ENCODE data around the gene EMILIN3.

Gene EMILIN3

DNA sequence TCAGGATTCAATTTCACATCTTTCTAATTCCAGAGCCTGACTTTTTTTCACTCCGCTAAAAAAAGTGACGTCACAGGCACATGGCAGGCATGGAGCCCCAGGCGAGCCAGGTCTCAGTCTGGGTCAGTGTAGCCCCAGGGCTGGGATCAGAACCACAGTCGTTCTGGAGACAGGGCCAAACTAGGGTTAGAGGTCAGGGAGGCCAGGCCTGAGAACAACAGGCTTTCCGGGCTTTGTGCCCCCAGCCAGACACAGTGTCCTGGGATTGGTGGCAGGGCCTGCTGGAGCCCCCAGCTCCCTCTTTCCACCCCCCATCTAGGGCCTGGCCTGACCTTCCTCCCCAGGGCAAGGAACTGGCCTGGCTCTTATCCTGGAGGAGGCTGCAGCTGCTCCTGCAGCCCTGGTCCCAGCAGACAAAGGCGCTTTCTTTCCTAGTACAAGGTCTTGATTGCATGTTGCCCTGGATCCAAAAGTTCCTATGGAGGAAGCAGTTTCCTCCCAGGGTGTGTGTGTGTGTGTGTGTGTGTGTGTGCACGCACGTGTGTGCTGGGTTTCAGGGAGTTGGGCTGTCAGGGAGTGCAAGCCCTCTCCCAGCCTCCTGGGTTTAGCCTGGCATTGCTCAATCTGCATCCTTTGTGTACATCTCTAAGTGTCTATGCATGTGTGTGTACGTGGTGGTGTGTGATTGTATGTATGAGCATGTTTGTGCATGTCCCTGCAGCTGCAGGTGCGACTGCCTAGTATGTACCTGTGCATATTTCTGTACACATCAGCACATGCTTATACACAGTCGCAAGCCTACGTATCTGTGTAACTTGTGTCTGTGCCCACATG is 26.5 kb upstream of the EMILIN3 start:
- no peak for DNase-seq (ENCODE audit: low read depth in 3 of 3, low spot score in 1 of 3)

DNA sequence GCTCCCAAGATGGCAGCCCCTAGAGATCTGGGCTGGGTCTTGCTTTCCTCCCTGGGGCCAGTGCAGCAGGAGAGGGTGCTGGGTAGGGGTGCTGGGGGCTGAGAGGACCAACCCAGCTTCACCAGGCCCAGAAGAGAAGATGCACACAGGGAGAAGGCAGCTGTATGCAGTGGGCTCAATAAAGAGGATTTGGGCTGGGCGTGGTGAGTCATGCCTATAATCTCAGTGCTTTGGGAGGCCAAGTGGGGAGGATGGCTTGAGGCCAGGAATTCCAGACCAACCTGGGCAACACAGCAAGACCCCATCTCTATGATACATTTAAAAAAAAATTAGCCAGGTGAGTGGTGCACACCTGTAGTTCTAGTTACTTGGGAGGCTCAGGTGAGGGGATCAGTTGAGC is 25.7 kb upstream of the EMILIN3 start:
- DNase-seq (ENCODE audit: low read depth in 3 of 3, low spot score in 1 of 3), result no peak

DNA sequence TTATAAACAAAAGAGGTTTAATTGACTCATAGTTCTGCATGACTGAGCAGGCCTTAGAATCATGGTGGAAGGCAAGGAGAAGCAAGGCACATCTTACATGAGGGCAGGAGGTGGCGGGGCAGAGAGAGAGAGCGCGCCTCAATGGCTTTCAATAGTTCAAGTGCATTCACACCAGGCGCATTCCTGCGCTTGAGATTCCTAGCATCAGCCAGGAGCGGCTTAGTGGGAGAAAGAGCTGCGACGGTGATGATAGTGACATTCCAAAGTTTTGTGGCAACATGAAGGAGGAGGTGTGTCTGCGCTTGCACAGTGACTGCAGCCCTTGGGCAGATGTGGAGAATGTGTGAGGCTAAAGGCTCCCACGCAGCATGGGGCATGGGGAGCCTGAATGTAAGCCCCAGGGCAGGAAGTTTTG is 25.0 kb upstream of the EMILIN3 start:
- no peak for DNase-seq (ENCODE audit: low read depth in 3 of 3, low spot score in 1 of 3)

DNA sequence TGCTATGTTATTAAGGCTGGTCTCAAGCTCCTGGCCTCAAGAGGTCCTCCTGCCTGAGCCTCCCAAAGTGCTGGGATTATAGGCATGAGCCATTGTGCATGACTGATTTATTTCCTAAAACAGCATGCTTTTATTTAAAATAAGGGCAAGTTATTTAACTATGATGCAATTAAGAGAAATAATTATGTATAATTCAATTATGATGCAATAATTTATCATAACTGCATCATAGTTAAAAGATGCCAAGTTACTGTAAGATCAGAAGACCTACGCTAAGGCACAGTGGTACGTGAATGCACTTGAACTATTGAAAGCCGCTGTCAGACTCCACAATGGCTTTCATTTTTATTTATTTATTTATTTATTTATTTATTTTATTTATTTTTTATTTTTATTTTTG is 24.3 kb upstream of the EMILIN3 start:
- DNase-seq (ENCODE audit: low read depth in 3 of 3, low spot score in 1 of 3), result no peak

DNA sequence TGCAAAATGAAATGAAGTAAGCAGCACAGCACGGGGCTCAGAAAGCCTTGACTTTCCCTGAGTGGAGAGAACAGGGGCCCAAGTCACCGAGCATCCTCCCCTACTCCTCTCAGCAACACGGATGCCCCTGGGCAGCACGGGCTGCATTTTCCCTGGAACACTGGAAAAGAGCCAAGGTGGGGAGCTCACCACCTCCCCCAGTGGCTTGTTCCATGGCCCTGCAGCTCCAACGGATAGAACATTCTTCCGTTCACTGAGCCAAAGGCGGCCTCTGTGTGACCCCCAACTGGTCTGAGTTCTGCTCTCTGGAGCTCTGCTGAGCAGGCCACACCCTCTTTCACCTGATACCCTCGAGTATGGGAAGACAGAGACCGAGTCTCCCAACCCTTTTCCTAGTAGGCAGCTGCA is 20.8 kb upstream of the EMILIN3 start:
- DNase-seq (ENCODE audit: low read depth in 3 of 3, low spot score in 1 of 3), result no peak

DNA sequence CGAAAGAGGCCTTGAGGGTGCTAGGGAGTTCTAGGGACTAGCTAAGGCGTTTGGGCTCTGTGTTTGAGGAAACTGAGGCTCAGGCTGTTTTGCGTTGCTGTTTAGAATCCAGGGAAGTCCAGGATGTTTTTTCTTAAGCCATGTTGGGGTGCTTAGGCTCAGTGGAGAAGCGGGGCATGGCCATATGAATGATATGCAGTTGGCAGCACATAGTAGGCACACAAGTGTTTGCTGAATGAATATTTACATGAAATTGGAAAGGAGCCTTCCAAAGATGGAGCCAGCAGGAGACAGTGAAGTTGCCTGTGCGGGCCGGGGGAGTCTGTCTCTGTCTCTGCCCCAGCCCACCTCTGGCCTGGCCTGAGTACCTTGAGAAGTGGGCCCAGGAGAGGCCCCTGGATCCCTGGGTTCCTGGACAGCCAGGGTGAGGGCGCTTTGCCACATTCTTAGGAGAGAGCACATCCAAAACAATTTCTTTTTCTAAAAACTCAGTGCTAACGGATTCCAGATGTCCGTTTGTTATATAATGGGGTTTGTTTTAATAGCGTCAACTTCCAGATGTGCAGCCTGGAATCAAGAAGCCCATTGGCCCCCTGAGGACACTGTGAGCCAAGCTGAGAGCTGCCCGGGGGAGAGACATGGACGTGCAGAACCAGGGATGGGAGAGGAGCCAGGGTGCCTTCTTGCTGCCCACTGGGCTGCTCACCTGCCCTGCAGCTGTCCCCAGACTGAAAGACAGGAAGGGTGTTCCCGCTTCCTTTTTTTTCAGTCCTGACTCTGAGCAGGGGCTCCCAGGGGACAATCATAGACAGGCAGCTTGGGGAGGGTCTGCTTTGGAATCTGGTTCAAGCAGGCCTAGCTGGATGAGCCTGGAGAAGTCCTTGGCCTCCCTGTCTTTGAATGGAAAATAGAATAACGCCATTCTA is 20.1 kb upstream of the EMILIN3 start:
- DNase-seq (ENCODE audit: low read depth in 3 of 3, low spot score in 1 of 3), result no peak

DNA sequence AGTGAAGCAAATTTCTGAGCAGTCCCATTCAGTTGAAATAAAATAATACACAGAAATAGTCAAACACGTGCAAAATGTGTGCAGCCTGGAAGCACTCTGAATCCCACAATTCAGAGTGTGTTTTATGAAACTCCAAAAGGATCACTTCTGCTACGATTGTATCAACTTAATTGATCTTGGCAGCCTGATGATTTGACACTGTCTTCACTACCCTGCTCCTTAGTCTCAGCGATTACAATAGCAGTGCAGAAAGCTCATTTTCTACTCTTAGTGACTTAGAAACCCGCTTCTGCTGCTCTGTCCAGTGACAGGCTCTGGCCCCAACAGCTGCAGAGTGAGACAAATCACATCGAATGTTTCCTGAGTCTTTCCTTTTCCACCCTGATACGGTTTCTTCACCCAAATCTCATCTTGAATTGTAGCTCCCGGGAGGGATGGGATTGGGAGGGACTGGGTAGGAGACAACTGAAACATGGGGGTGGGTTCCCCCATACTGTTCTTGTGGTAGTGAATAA is 16.2 kb upstream of the EMILIN3 start:
- no peak for DNase-seq (ENCODE audit: low read depth in 3 of 3, low spot score in 1 of 3)

DNA sequence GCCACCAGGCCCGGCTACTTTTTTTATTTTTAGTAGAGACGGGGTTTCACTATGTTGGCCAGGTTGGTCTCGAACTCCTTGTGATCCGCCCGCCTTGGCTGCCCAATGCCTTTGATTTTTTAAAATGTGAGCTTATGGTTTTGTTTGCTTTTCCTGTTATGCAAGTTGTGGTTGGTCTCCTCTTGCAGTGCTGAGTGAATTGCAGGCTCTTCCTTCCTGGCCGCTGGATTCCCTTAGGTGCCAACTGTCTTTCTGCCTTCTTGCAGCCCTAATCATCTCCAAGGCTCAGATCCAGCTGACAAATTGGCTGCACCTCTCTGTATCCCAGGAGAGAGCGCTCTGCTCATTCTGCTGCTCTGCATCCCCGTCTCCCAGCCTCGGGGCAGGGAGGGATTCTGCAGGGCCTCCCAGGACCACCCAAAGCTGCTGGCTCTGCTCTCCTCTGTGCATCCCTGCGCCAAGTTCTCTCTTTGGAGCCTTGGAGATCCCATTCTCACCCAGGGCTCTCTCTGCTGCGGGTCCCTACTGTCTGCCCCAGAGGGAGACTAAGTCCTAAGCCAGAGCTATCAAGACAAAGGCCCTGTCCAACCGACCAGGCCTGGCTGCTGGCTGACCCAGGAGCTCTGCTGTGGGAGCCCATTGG is 14.1 kb upstream of the EMILIN3 start:
- DNase-seq (ENCODE audit: low read depth in 3 of 3, low spot score in 1 of 3), result no peak

DNA sequence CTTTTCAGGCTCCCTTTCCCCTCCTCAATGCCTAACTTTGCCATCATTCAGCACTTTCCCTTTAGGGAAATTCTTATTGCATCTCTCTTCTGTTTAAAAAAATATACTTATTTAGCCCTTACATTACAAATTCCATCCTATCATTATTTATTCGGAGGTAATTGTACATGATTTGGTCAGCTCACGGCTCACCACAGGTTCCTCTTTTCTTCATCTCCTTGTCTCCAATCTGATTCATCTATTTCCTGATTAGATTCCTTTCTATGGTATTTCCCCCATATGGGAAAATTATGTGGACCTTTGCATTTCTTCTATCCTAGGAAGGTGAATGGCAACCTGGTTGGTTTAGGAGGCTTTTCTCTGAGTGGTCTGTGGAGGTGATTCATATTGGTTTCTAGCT is 12.9 kb upstream of the EMILIN3 start:
- no peak for DNase-seq (ENCODE audit: low read depth in 3 of 3, low spot score in 1 of 3)

DNA sequence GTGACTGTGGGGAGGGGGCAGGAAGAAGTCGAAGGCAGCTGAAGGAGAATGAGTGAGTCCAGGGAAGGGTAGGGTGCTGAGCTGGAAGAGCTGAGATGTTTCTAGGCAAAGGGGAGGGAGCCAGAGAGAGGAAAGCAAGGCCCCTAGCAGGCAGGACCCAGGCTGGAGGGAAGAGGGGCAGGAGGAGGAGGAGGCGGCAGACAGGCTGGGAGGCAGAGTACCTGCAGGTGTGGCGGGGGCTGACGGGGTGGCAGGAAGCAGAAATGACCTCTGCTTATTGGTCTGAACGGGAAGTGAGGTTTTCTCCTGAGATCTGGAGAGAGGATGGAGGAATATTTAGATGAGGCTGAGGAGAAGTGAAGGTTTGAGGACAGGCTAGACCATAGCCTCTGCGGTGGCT is 10.7 kb upstream of the EMILIN3 start:
- no peak for DNase-seq (ENCODE audit: low read depth in 3 of 3, low spot score in 1 of 3)

DNA sequence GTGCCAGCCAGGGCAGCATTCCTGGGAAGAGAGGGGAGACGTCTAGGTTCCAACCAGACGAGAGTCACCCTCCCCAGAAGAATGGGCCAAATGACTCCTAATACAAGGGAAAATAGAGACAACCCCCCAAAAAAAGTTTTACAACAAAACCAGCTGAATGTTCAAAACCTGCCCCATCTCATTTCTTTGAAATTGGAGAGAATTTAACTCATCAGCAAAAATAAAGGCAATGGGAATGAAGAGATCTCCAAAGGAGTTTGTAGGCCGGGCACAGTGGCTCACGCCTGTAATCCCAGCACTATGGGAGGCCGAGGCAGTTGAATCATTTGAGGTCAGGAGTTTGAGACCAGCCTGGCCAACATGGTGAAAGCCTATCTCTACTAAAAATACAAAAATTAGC is 9.7 kb upstream of the EMILIN3 start:
- no peak for DNase-seq (ENCODE audit: low read depth in 3 of 3, low spot score in 1 of 3)

DNA sequence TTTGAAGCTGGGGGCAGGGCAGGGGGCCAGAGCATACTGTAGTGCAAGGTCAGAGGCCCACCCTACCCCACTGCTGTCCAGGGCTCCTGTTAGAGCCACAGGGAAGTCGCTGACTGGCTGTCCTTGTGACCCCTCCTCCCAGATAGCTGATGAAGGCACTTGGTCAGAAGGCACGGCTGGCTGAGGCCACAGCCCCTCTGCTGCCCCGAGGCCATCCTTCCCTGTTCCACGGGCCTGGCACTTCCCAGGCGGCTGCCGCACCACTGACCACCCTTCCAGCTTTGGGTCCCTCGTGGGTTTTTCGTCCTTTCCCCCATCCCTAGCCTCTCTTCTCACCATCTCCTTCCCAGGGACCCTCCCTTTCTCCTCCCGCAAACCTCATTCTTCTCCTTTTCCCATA is 9.2 kb upstream of the EMILIN3 start:
- no peak for DNase-seq (ENCODE audit: low read depth in 3 of 3, low spot score in 1 of 3)

DNA sequence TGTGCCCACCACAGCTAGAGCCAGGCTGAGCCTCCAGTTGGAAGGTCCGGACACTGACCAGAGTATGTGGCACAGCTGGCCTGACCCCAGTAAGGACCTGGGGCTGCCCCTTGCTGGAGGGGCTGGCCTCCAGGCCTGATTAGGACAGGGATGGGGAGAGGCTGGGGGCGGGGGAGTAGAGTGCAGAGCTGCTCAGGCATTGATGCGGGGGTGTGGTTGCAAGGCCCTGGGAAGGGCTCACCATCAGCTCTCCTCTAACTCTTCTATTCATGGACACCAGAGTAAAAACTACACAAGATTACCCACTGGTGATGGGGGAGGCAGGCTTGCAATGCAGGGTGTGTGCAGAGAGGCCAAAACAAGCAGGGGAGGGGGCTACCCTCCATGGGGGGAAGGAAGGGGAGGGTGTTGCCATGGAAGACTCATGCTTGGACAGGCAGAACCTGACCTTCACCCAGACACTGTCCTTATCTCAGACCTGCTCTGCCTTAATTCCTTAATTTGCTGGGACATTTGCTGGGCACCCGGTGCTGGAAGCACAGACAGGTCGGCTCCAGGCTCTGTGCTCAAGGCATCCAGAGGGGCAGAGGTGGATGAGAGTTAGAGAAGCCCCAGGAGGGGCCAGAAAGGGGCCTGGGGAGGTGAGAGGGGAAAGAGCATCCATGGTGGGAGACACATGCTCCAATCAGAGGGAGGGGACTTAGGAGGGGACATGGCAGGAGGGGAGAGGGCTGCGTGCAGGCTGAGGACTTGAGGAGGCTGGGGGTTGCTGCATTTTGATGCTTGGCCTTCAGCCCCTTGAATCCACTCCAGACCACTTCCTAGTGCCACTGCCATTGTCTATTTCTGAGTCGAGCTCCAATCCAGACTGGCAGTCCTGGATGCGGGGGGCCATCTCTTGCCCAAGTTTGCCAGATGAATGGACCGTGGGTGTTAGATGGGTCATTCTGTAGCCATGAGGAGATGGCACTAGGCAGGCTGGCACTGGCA is 7.6 kb upstream of the EMILIN3 start:
- no peak for DNase-seq (ENCODE audit: low read depth in 3 of 3, low spot score in 1 of 3)

DNA sequence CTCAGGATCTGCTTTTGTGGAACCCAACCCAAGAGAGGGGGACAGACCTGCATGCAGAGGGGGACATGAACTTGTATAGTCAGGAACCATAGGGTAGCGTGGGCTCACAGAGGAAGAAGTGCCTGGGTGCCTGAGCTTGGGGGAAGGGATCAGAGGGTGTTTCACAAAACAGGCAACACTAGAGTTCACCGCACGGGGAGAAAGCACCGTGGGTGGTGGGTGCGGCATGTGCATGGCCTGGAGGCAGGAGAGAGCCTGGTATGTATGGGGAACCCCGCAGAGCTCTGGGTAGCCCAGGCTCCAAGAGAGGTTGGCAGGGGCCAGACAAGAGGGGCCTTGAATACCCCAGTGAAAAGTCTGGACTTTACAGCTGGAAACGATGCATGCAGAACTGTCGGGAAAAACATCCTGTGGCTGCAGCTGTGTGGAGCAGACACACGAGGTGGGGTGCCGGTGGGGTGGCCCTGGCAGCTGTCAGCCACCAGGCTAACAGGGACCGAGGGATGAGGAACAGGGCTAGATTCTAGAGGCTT is 6.7 kb upstream of the EMILIN3 start:
- no peak for DNase-seq (ENCODE audit: low read depth in 3 of 3, low spot score in 1 of 3)

DNA sequence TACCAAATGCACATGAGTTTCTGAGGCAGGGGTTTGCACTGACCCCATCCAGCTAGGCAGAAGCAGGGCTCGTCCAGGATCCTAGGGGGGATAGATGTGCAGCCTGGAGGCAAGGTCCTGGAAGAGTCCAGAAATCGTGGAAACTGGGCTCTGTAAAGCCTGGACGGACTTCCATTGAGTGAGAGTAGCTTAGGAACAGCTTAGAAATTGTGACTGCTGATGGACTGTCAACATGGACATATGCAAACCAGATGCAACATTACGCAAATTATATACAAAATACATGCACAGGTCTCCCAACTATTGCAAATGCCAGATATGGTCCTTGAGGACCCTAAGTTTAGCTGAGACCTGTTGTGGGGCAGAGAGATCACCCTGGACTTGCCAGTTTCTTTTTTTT is 4.8 kb upstream of the EMILIN3 start:
- no peak for DNase-seq (ENCODE audit: low read depth in 3 of 3, low spot score in 1 of 3)

DNA sequence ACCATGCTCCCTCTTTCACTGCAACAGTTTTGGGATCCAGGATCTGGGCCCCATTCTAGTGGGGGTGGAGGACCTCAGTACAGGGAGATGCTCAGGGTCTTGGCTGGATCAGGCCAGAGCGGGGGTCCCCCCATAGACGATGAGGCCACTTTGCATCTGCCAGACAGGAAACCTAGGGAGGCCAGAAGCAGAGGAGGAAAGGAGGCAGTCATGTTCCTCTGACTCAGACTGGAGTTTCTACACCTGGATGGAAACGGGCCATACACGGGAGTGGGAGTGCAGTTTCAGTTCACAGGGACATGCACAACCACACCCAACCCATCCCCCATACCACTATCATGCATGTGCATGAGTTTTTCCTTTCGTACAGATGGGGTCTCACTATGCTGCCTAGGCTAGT is 3.6 kb upstream of the EMILIN3 start:
- DNase-seq (ENCODE audit: low read depth in 3 of 3, low spot score in 1 of 3), result no peak

DNA sequence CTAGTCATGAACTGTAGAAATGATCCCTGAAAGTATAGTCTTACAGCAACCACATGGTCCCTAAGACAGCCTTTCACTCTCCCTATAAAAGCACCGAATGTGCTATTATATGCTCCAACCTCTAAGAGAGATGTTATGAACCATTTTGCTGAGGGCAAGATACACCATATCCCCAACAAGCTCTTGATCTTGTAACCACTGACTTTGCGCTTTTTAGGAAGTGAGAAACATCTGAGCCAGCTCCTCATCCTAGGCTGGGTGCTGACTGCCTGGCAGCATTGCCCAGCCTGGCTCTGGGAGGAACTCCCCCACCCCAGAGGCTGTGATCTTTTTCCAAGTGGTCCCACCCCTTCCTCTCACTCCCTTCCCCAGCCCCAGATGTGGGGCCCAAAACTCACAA is 3.1 kb upstream of the EMILIN3 start:
- no peak for DNase-seq (ENCODE audit: low read depth in 3 of 3, low spot score in 1 of 3)

DNA sequence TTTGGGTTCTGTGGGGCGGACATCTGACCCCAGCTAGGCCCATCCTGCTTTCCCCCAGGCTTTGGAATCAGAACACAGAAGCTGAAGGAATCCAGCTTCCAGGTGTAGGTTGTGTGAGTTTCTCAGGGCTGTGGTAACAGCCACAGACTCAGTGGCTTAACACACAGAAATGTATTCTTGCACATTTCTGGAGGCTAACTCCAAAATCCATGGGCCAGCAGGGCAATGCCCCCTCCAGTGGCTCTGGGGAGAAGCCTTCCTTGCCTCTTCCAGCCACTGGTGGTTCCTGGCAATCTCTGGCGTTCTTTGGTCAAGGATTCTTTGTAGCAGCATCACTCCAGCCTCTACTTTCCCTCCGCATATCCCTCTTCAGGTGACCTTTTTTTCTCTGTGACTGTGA is 1.3 kb upstream of the EMILIN3 start:
- DNase-seq (ENCODE audit: low read depth in 3 of 3, low spot score in 1 of 3), result no peak

DNA sequence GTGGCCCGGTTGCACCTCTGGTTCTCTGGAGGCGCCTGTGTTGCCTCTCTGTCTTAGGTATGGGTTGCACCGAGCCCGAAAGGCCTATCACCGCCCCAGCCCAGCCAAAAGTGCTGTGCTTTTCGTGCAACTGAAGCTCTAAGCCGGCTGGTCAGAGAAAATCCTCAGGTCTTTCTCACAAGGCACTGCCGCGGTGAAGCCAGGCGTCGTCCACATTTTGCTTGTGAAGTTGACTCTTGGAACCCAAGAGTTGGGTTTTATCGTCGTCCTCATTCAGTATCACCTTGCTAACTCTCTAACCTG is 726 bp upstream of the EMILIN3 start:
- no peak for DNase-seq (ENCODE audit: low read depth in 3 of 3, low spot score in 1 of 3)

DNA sequence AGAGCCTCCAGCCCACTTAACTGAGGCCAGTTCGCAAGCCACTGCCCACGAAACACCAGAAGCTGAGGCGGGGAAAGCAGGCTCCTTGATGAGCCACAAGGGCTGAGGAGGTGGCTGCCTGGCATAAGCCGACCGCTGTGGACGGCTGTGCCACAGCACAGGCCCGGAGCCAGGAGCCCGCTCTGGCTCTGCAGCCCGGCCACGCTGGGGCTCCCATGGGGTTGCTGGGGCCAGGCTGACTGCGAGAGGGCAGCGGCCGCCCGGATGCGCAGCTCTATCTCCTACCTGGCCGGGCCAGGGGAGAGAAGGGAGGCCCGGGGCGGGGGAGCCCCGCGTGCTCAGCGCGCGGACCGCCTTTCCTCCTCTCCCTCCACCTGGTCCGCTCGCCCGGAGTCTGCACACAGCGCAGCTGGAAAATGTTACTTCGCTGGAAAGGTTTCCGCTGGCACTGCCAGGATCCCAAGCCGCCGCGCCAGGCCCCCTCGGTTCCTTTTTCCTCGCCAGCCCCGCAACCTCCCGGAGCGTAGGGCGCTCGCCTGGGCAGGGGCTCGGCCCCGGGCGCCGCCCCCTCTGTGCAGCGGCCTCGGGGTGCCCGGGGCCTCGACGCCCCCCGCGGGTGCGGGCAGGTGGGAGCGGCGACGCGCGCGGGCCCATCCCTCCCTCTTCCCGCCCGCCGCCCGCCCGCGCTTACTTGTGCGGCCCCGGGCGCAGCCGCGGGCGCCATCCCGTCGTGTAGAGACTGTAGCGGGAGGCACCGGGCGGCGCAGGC is 657 bp downstream of the EMILIN3 start:
- DNase-seq (ENCODE audit: low read depth in 3 of 3, low spot score in 1 of 3), result no peak
